ENCODE results near the gene CLEC10A. TPM values are rescaled to one million over a fixed set of nuclear protein-coding genes. Genes with fewer than 3 reads are reported as not detected.
"Not testable (repeated sequence)": the region's sequence is repeated elsewhere in the genome, so short reads cannot be mapped to it uniquely, and the experiment has no call there.

The CLEC10A gene
- total RNA-seq, 4 donors from 2014 or later, result 1.6 to 3.3 (median 1.7) TPM

- 93% methylated on average over 3 of the region's 4 CpGs for WGBS
- H3K27me3 ChIP-seq, result peaks cover 10% of the 10 kb centered on the region
- no peaks in the 10 kb centered on the region for H3K4me1 ChIP-seq
- no peaks in the 10 kb centered on the region for H3K36me3 ChIP-seq
- no peak for TF ChIP-seq POLR2AphosphoS5 (IDR thresholded peaks at IDR 0.05)
- DNase-seq (ENCODE audit: low spot score in 2 of 2), result no peak
- no peaks in the 10 kb centered on the region for H3K9me3 ChIP-seq
- no peak overlapping the region for H3K27ac ChIP-seq
- no peak overlapping the region for H3K4me3 ChIP-seq
These were observed 43.8 kb upstream of the CLEC10A start for GRCh38 chr17:7123844-7124243.

- TF ChIP-seq EP300 (IDR thresholded peaks at IDR 0.05), result no peak
- no peak for TF ChIP-seq POLR2AphosphoS5 (IDR thresholded peaks at IDR 0.05)
- TF ChIP-seq POLR2A (IDR thresholded peaks at IDR 0.05), result no peak
- TF ChIP-seq CTCF (IDR thresholded peaks at IDR 0.05), result no peak
- 29% methylated on average over 4 of the region's 4 CpGs for WGBS
- Histone ChIP-seq H3K9me3 (no peaks in the 10 kb centered on the region), H3K4me3 (no peak overlapping the region), H3K27ac (no peak overlapping the region), H3K36me3 (no peaks in the 10 kb centered on the region), H3K4me1 (no peaks in the 10 kb centered on the region), H3K27me3 (peaks cover 10% of the 10 kb centered on the region)
- DNase-seq (ENCODE audit: low spot score in 2 of 2), result no peak
These were observed 42.3 kb upstream of the CLEC10A start for GRCh38 chr17:7122381-7122780.

- 77% methylated on average over 12 of the region's 12 CpGs for WGBS
- not testable (repeated sequence) for DNase-seq (ENCODE audit: low spot score in 2 of 2); H3K36me3 ChIP-seq; H3K4me1 ChIP-seq; H3K9me3 ChIP-seq; H3K4me3 ChIP-seq; H3K27me3 ChIP-seq
- H3K27ac ChIP-seq, result peak overlapping the region; percentile 28
These were observed 40.6 kb upstream of the CLEC10A start for GRCh38 chr17:7120635-7121034.

- Histone ChIP-seq H3K4me3 (no peak overlapping the region), H3K27ac (no peak overlapping the region), H3K27me3 (peaks cover 10% of the 10 kb centered on the region), H3K36me3 (no peaks in the 10 kb centered on the region), H3K9me3 (no peaks in the 10 kb centered on the region), H3K4me1 (no peaks in the 10 kb centered on the region)
- DNase-seq (ENCODE audit: low spot score in 2 of 2), result no peak
- WGBS, result 54% methylated on average over 2 of the region's 2 CpGs
- TF ChIP-seq POLR2A (IDR thresholded peaks at IDR 0.05) (no peak), CTCF (IDR thresholded peaks at IDR 0.05) (no peak), EP300 (IDR thresholded peaks at IDR 0.05) (no peak), POLR2AphosphoS5 (IDR thresholded peaks at IDR 0.05) (no peak)
These were observed 40.1 kb upstream of the CLEC10A start for GRCh38 chr17:7120123-7120522.

- 72% methylated on average over 11 of the region's 11 CpGs for WGBS
- no peak overlapping the region for H3K27ac ChIP-seq
- no peaks in the 10 kb centered on the region for H3K9me3 ChIP-seq
- no peak for DNase-seq (ENCODE audit: low spot score in 2 of 2)
- H3K36me3 ChIP-seq, result no peaks in the 10 kb centered on the region
- H3K4me1 ChIP-seq, result no peaks in the 10 kb centered on the region
- no peak overlapping the region for H3K4me3 ChIP-seq
- H3K27me3 ChIP-seq, result peaks cover 10% of the 10 kb centered on the region
- TF ChIP-seq EP300 (IDR thresholded peaks at IDR 0.05) (no peak), POLR2A (IDR thresholded peaks at IDR 0.05) (no peak), CTCF (IDR thresholded peaks at IDR 0.05) (no peak), POLR2AphosphoS5 (IDR thresholded peaks at IDR 0.05) (no peak)
These were observed 39.3 kb upstream of the CLEC10A start for GRCh38 chr17:7119314-7119713.

GRCh38 chr17:7114875-7115614 is 35.0 kb upstream of the CLEC10A start:
- no peaks in the 10 kb centered on the region for H3K9me3 ChIP-seq
- H3K36me3 ChIP-seq, result no peaks in the 10 kb centered on the region
- 62% methylated on average over 18 of the region's 19 CpGs for WGBS
- peaks cover 17% of the 10 kb centered on the region for H3K27me3 ChIP-seq
- TF ChIP-seq POLR2AphosphoS5 (IDR thresholded peaks at IDR 0.05) (no peak), EP300 (IDR thresholded peaks at IDR 0.05) (no peak), POLR2A (IDR thresholded peaks at IDR 0.05) (no peak), CTCF (IDR thresholded peaks at IDR 0.05) (no peak)
- DNase-seq (ENCODE audit: low spot score in 2 of 2), result no peak
- no peaks in the 10 kb centered on the region for H3K4me1 ChIP-seq
- H3K27ac ChIP-seq, result no peak overlapping the region
- H3K4me3 ChIP-seq, result no peak overlapping the region
